Posterior vena cava (tissue), 2 donors: ENCODE measurements around the gene CGRRF1. TPM values are rescaled to one million over a fixed set of nuclear protein-coding genes. Genes with fewer than 3 reads are reported as not detected.

ENCODE experiments used
- DNase-seq: peaks from one replicate; pipeline ENCODE4 v3.0.0-alpha.2; 2020; ENCODE audit warnings: low spot score
- intact Hi-C, 2 donors: fragments of 100-400 bp; cut with DNase I; formaldehyde crosslinking; loops; one replicate each; pipeline versions ENCODE4 v1.14.1 to v1.14.2; 2022 to 2023
- total RNA-seq, 2 donors: library from RNA; stranded (reverse); fragmentation: NEBNext Ultra II Directional; extraction: Animal tissue kit (Norgen Biotek cat#: 25700); gene quantifications; one replicate each; pipeline ENCODE4 v1.2.1, GENCODE V29; 2021
- donor health status: DM: yes; HTN: yes; CAD: no.
- donor health status: DM: yes; HTN: yes; CAD: no.

Gene CGRRF1
- total RNA-seq, 2 donors from 2014 or later: 27.5 to 32.6 TPM

GRCh38 chr14:54488646-54489317, 20.9 kb upstream of the CGRRF1 start, which contains the start of gene GMFB:
TSS of gene GMFB (minus strand) at chr14:54488980. CDS start at chr14:54488927, 53 bp downstream.
- peak; percentile 98 for DNase-seq
- intact Hi-C loops: no loop called here

DNA sequence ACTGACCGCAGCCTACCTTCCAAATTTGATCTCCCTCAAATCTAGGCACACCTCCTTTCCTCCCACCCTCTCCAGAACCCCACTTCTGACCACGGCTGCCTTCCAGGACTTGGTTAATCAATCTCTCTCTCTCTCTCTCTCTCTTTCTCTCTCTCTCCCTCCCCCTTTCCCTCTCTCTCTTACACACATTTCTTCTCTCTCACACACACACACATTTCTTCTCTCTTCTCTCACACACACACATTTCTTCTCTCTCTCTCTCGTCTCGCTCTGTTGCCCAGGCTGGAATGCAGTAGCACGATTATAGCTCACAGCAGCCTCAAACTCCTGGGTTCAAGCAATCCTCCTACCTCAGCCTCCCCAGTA, 20.4 kb upstream of the CGRRF1 start:
- DNase-seq: no peak
- intact Hi-C loops: no loop called here

GRCh38 chr14:54489731-54490444, 19.8 kb upstream of the CGRRF1 start:
- DNase-seq: no peak
- intact Hi-C loops: no loop called here

DNA sequence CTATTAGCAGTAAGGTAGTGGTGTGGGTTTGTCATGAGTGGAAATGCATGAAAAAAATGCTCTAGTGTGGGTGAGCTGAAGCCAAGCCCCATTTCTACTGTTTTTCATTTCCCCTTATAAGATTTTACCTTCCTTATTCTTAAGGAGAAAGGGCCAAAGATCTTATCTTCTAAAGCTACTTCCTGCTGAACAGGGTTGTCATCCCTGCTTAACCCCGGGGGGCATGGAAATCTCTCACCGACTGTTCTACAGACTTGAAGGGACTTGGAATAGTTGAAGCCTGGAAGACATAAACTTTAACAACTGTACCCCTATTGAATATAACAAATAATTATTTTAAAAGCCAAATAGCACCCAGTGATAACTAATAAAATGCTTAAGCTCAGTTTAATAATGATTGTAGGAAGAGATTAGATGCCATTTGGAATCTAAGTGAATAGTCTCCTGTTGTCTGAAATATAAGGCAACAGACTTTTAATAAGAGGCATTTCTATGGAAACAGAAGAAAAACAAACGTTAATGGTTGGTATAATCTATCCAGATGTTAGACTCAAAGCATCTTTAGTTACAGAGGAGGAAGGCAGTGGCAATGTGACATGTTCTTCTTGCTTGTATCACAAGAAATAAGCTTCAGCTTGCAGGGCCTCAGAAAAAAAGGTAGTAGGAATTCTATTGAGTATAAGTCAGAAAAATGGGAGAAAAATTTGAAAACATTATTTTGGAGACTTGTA, 19.1 kb upstream of the CGRRF1 start:
- intact Hi-C loops: no loop called here
- DNase-seq: no peak

DNA sequence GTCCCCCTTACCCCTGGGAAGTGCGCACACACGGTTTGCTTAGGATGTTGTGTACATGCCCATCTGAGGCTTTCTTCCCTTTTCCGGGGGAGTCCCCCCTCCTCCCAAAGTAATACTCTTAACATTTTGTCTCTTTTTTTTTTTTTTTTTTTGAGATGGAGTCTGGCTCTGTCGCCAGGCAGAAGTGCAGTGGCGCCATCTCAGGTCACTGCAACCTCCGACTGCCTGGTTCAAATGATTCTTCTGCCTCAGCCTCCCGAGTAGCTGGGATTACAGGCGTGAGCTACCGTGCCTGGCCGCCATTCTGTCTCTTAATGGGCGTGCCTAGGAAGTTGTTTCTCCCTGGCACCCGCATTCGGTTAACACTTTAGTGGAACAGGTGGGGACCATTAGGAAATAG, 16.4 kb upstream of the CGRRF1 start:
- intact Hi-C loops: no loop called here
- no peak for DNase-seq

DNA sequence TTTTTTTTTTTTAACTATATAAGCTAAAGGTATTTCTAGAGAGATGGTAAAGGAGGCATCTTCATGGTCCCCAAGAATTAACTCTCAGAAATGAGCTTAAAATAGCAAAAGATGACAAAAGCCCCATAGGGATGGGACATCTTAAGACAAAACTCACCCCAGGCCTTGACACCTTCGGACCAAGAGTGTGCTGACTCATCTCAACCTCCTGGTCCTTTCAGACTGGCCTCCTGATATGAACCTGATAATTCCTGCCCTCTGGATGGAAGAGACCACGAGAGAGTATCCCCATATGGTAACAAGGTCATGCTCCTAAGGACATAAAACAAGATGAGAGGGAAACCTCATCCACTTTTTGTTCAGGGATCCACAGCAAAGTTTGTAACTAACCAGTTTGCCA, 12.5 kb upstream of the CGRRF1 start:
- intact Hi-C loops: no loop called here

GRCh38 chr14:54498095-54498531, 11.6 kb upstream of the CGRRF1 start:
- intact Hi-C loops: no loop called here
- no peak for DNase-seq

More for the DNA sequence above, 12.5 kb upstream of the CGRRF1 start:
- no peak for DNase-seq

DNA sequence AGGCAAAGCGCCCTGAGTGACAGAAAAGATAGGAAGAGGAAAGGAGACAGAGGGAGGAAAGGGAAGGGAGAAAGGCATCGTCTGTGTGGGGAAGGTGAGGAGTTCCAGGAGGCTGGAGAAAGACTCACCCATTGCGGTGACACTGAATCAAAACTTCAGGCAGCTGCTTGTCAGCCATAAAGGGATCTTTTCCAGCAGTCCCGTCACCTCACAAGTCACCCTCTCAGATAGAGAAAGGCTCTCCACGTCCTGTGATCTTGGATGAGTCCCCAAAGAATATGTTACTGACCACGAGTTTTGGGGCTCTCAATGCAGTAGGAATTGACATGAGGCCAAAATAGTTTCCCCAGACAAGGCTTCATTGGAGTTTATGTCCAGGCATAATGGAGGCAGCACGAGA, 11.1 kb upstream of the CGRRF1 start:
- intact Hi-C loops: no loop called here
- no peak for DNase-seq

DNA sequence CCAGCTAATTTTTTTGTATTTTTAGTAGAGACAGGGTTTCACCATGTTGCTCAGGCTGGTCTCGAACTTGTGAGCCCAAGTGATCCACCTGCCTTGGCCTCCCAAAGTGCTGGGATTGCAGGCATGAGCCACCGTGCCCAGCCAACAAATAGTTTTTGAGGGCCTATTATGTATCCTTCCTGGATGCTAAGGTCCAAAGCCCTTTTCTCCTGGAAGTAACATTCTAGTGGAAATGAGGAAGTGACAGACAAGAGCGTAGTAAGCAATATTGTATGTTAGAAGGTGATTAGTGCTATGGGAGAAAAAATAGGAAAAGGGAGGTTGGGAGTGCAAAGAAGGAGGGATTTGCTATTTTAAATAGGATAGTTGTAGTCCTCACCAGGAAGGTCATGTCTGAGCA, 9.0 kb upstream of the CGRRF1 start:
- intact Hi-C loops: no loop called here
- no peak for DNase-seq

DNA sequence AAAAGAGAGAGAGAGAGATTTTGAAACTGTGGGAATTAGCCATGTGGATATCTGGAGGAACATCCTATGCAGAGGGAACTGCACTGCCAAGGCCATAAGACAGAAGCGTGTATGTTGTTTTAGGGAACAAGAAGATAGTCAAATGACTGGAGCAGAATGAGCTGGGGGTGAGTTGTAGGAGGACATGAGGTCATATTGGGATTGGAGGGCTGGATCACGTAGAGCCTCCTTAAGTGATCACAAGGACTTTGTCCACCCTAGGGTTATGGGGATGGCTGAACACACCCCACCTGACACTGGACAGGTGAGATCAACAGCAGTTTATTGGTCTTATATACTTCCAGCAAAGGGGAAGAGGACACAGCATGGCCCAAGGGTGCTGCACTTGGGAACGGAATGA, 8.2 kb upstream of the CGRRF1 start:
- DNase-seq: no peak
- intact Hi-C loops: no loop called here

DNA sequence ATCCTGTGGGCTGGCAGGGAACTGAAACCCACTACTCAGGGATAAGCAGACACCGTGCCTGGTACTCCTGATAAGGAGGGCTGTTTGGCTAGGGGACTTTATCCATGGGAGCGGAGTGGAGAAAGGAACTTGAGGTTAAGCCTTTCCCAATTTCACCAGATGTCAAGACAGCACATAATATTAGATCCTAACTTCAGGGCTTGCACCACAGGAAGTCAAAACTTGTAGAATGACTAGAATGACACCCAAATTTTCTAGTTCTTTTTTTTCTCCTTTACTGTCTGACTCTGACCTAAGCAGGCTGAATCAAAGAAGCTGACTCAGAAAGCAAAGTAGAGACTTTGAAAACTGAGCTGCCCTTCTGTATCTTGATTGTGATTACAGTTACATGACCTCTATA, 7.1 kb upstream of the CGRRF1 start:
- no peak for DNase-seq
- intact Hi-C loops: no loop called here

DNA sequence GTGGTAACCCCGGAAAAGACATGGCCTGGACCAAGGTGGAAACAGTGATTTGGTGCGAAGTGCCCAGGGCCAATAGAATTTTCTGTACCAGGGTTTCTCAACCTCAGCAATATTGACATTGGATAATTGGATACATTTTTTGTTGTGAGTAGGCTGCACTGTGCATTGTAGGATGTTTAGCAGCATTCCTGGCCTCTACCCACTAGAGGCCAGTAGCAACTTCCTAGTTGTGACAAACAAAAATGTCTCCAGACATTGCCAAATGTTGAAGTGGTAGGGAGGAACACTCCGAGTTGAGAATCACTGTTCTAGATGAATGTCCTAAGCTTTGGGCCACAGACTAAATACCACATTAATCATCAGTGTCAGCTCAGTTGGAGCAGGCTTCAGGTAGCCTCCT, 6.2 kb upstream of the CGRRF1 start:
- no peak for DNase-seq
- intact Hi-C loops: no loop called here

- intact Hi-C loops: loop anchor here in 1 of 2 donors (5.0 kb wide), 1 partner anchor 1085 kb away; no protein-coding TSS in a partner anchor
- no peak for DNase-seq
Measured at GRCh38 chr14:54512393-54512792, 2.7 kb downstream of the CGRRF1 start.

DNA sequence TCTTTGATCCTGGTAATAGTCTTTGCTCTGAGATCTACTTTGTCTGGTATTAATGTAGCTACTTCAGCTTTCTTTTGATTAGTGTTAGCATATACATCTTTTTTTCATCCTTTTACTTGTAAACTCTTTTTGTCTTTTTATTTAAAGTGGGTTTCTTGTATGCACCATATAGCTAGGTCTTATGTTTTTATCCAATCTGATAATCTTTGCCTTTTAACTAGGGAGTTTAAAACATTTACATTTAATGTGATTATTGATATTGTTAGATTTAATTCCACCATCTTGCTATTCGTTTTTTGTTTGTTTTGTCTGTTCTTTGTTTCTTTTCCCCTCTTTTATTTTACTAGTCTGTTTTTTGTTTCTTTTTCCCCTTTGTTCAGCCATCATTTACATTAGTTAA, 6.0 kb downstream of the CGRRF1 start:
- intact Hi-C loops: no loop called here
- no peak for DNase-seq

DNA sequence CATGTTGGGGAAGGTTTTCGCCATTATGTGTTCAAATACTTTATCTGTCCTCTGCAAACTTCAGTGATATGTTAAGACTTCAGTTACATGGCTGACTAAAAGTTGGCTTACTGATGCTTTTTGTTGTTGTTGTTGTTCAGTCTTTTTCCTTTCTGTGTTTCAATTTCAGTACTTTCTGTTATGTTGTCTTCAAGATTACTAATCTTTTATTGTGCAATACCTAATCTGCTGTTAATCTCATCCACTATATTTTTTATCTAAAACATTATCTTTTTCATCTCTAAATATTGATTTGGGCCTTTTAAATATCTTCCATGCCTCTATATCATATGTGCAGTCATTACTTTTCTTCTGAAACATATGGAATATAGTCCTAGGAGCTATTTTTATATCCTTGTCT, 7.0 kb downstream of the CGRRF1 start:
- intact Hi-C loops: no loop called here
- DNase-seq: no peak

DNA sequence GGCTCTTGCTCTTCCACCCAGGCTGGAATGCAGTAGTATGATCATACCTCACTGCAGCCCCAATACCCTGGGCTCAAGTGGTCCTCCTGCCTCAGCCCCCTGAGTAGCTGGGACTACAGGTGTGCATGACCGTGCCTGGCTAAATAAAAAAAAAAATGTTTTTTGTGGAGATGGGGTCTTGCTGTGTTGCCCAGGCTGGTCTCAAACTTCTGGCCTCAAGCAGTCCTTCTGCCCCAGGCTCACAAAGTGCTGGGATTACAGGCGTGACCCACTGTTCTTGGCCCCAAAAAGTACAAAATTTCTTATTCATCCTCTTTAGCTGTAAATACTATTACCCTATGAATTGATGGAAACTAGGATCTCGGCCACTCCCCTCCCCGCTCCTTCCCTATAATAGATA, 14.7 kb downstream of the CGRRF1 start:
- intact Hi-C loops: no loop called here
- DNase-seq: no peak

GRCh38 chr14:54528973-54529372, 19.3 kb downstream of the CGRRF1 start:
- intact Hi-C loops: no loop called here
- no peak for DNase-seq

DNA sequence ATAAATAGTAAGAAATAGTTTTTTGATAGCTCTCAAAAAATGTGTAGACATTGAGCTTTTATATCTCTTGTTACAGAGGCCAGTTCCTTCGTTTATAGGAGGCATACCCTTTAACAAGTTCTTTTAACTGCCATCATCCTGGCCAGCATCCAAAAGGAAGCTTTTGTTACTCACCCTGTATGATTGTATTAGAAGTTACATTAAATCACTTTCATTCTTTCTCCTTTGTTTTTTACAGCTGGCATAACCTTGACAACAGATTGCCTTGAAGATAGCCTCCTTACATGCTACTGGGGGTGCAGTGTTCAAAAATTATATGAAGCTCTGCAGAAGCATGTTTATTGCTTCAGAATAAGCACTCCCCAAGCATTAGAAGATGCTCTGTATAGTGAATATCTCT, 20.1 kb downstream of the CGRRF1 start:
- DNase-seq: no peak
- intact Hi-C loops: no loop called here

- intact Hi-C loops: no loop called here
- no peak for DNase-seq
Measured at GRCh38 chr14:54532111-54533012, 22.7 kb downstream of the CGRRF1 start.
